Heart right ventricle (tissue), 16 donors: ENCODE results near the gene KRT86. TPM values are rescaled to one million over a fixed set of nuclear protein-coding genes. Genes with fewer than 3 reads are reported as not detected.

ENCODE experiments used
- ATAC-seq, 8 donors: fragments of 200-7000 bp; cut with Tn5 transposase; one replicate each; pipeline ENCODE4 v1.9.1; 2020; ENCODE audit warnings: mild to moderate bottlenecking in 8 of 8, moderate library complexity in 8 of 8, moderate number of reproducible peaks in 1 of 8
- DNase-seq, 2 donors: peaks; one replicate each; pipeline ENCODE4 v3.0.0-alpha.2; 2020
- H3K27ac ChIP-seq, 10 donors: fragments of 200-600 bp; sonication (generic) in 2 of 10; one replicate each; pipeline versions ENCODE4 v1.5.0 to v1.8.0; 2020 to 2022; ENCODE audit warnings: mild to moderate bottlenecking in 3 of 10
- H3K27me3 ChIP-seq, 7 donors: fragments of 200-600 bp; one replicate each; pipeline ENCODE4 v1.8.0; 2021 to 2022; ENCODE audit warnings: mild to moderate bottlenecking in 2 of 7
- H3K36me3 ChIP-seq, 9 donors: fragments of 200-600 bp; sonication (generic) in 1 of 9; one replicate each; pipeline versions ENCODE4 v1.5.0 to v1.8.0; 2020 to 2022; ENCODE audit warnings: mild to moderate bottlenecking in 2 of 9
- H3K4me1 ChIP-seq, 9 donors: fragments of 200-600 bp; sonication (generic) in 1 of 9; one replicate each; pipeline versions ENCODE4 v1.5.0 to v1.8.0; 2020 to 2022; ENCODE audit warnings: mild to moderate bottlenecking in 4 of 9
- H3K4me3 ChIP-seq, 10 donors: fragments of 200-600 bp; sonication (generic) in 2 of 10; one replicate each; pipeline versions ENCODE4 v1.5.0 to v1.8.0; 2020 to 2022; ENCODE audit warnings: mild to moderate bottlenecking in 7 of 10, moderate library complexity in 2 of 10
- H3K9me3 ChIP-seq, 11 donors: fragments of 200-600 bp in 10 of 11; sonication (generic) in 2 of 11; one replicate each; pipeline versions ENCODE4 v1.5.0 to v1.8.0; 2013 to 2022; ENCODE audit warnings: mild to moderate bottlenecking in 2 of 11, control low read depth in 1 of 11, moderate library complexity in 1 of 11
- WGBS, 2 donors: extraction: QIAGEN DNeasy Blood & Tissue Kit; methylation state at CpG; one replicate each; pipeline ENCODE4 v1.1.7; 2013; ENCODE audit warnings: inconsistent platforms in 1 of 2; 5-methylcytosine and 5-hydroxymethylcytosine counted together
- intact Hi-C, 10 donors: fragments of 100-400 bp; cut with DNase I; formaldehyde crosslinking; loops; one replicate each; pipeline versions ENCODE4 v1.11.1 to v1.14.2; 2022
- polyA plus RNA-seq, 2 donors: library from polyadenylated mRNA; stranded (reverse); fragments of 200-250 nt; gene quantifications; one replicate each; pipeline ENCODE4 v1.2.3, GENCODE V29; 2013
- total RNA-seq, 10 donors: library from RNA; stranded (reverse); fragmentation: NEBNext Ultra II Directional in 3 of 10; extraction: Animal tissue kit (Norgen Biotek cat#: 25700) in 3 of 10; gene quantifications; one replicate each; pipeline versions ENCODE4 v1.2.1 to v1.2.4, GENCODE V29; 2021 to 2023
- TF ChIP-seq, protein P1 (sequence below), 9 donors: fragments of 200-600 bp; sonication (generic) in 2 of 9; IDR thresholded peaks; one replicate each; pipeline versions ENCODE4 v1.5.0 to v1.8.0; 2021 to 2022; ENCODE audit warnings: antibody characterized with exemption in 9 of 9, mild to moderate bottlenecking in 5 of 9, moderate library complexity in 1 of 9
- donor health status: Arrhythmogenic right ventricular cardiomyopathy.
- donor health status: ischemic (EF 13 %, LVEDD 7.1; RV severe dilation, severe dysfunction).
- donor health status: healthy with polysubstance abuse.
- donor health status: DM: no; HTN: yes; CAD: no.
- donor health status: DM: no; HTN: no; CAD: no.
- donor health status: ischemic (EF 25% LVEDD 6.9; RV normal size, moderate dysfunction).
- donor health status: ischemic (EF 25% LVEDD 5.7; RV mildly dilated, moderate dysfunction).
- donor health status: healthy.
- donor health status: DM: yes; HTN: yes; CAD: no.
- donor health status: Ischemic cardiomyopathy.
- donor health status: ischemic (EF 35%, LVEDD 5.7; RV mildly dilated, moderate dysfunction).
- donor health status: nonischemic (EF 11% LVEDD 7.7; RV severe dilation, severe dysfunction).
- donor health status: DM: yes; HTN: yes; CAD: no.
- donor health status: PGD.
- donor health status: ischemic (EF 29% LVEDD 5.4; RV normal size, mild dysfunction).
- donor health status: nonischemic (EF 23%, LVEDD 6.1; RV moderate dilation, normal function).

The KRT86 gene
- total and polyA plus RNA-seq, 12 donors = 0.01 to 0.19 TPM; not detected in 10

DNA sequence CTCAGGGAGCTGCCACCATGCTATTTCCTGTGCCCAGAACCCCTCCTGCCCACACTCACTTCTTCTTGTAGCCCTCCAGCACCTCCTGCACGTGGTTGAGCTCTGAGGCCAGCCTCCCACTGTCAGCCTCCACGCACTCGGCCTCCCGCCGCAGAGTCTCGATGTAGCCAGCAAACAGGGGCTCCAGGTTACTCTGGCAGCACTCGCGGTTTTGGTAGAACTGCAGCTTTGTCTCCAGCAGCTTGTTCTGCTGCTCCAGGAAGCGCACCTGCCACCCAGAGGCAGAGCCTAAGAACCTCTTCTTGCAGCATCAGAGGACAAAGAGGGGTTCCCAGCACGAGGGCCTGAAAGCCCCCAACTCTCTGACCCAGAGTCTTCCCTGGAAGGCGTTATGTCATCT, 44.7 kb downstream of the KRT86 start:
- ATAC-seq = no peak
- Histone ChIP-seq H3K4me3 (no peak overlapping the region), H3K36me3 (no peaks in the 10 kb centered on the region), H3K27me3 (peaks cover 14 to 77% (median 45%) of the 10 kb centered on the region in 7 donors), H3K27ac (no peak overlapping the region), H3K9me3 (no peaks in the 10 kb centered on the region), H3K4me1 (no peaks in the 10 kb centered on the region)
- TF ChIP-seq, protein P1, sequence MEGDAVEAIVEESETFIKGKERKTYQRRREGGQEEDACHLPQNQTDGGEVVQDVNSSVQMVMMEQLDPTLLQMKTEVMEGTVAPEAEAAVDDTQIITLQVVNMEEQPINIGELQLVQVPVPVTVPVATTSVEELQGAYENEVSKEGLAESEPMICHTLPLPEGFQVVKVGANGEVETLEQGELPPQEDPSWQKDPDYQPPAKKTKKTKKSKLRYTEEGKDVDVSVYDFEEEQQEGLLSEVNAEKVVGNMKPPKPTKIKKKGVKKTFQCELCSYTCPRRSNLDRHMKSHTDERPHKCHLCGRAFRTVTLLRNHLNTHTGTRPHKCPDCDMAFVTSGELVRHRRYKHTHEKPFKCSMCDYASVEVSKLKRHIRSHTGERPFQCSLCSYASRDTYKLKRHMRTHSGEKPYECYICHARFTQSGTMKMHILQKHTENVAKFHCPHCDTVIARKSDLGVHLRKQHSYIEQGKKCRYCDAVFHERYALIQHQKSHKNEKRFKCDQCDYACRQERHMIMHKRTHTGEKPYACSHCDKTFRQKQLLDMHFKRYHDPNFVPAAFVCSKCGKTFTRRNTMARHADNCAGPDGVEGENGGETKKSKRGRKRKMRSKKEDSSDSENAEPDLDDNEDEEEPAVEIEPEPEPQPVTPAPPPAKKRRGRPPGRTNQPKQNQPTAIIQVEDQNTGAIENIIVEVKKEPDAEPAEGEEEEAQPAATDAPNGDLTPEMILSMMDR (IDR thresholded peaks at IDR 0.05) = no peak
- intact Hi-C loops = no loop called here
- DNase-seq = no peak
- 67 to 71% methylated on average over 11 of the region's 11 CpGs for whole genome bisulfite sequencing, 2 donors

DNA sequence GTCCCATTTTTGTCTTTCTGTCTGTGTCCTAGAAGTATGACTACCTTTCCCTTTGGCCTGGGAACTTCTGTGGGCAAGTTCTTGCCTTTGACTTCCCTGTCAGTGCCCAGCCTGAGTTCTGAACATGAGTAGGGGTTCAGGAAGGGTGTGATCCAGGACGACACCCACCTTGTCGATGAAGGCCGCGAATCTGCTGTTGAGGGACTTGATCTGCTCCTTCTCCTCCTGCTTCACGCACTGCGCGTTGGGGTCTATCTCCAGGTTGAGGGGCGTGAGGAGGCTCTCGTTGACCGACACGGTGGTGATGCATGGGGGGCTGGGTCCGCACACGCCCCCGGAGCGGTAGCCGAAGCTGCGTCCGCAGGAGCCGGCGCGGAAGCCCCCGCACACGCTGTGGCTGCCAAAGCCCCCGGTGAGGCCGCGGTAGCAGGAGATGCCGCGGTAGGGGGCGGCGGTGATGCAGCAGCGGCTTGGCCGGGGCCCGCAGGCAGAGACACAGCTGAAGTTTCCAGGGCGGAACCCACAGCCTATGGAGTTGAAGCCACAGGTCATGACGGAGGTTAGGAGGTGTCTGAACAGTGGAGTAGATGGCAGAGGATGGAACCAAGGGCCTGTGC, 46.4 kb downstream of the KRT86 start, which contains the start of gene KRT83:
Gene KRT83 (minus strand): TSS at position 615 of the 617 bp plus-strand sequence. CDS start 63 bp downstream, at position 552.
- WGBS, 2 donors = 56% methylated on average over 35 of the region's 35 CpGs
- Histone ChIP-seq H3K36me3 (no peaks in the 10 kb centered on the region), H3K27me3 (peaks cover 14 to 68% (median 46%) of the 10 kb centered on the region in 7 donors), H3K4me1 (no peaks in the 10 kb centered on the region), H3K9me3 (no peaks in the 10 kb centered on the region), H3K27ac (no peak within 1 kb of the TSS), H3K4me3 (no peak within 1 kb of the TSS)
- DNase-seq (no peak), ATAC-seq (no peak)
- intact Hi-C loops = loop anchor here in 2 of 10 donors (5.0 to 10.0 kb wide), 2 partner anchors 99 to 166 kb away; no protein-coding TSS in a partner anchor
- TF ChIP-seq, protein P1 (IDR thresholded peaks at IDR 0.05) = no peak

DNA sequence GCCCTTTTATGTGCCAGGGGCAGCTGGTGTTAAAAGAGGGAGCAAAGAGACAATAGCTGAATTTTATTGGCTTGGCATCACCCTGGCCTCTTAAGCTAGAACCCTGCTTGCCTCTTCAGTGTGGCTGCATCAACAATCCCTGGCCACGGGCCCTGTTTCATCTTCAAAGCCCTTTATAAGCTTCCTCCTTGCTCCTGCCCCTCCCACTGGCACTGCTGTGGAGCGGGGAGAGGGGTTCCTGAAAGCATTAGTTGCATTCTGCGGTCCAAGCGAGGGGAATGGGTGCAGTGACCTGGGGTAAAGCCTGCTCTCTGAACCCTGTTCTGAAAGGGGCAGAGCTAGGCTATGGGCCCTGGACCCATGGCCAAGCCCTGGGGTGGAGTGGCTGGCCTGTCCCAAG, 47.0 kb downstream of the KRT86 start:
- Histone ChIP-seq H3K4me3 (no peak overlapping the region), H3K4me1 (no peaks in the 10 kb centered on the region), H3K27ac (no peak overlapping the region), H3K9me3 (no peaks in the 10 kb centered on the region), H3K36me3 (no peaks in the 10 kb centered on the region), H3K27me3 (peaks cover 14 to 68% (median 46%) of the 10 kb centered on the region in 7 donors)
- no peak for ATAC-seq
- intact Hi-C loops = loop anchor here in 2 of 10 donors (5.0 to 10.0 kb wide), 2 partner anchors 99 to 167 kb away; no protein-coding TSS in a partner anchor
- TF ChIP-seq, protein P1 (IDR thresholded peaks at IDR 0.05) = no peak
- no peak for DNase-seq
- WGBS, 2 donors = 69 to 74% methylated on average over 4 of the region's 4 CpGs

DNA sequence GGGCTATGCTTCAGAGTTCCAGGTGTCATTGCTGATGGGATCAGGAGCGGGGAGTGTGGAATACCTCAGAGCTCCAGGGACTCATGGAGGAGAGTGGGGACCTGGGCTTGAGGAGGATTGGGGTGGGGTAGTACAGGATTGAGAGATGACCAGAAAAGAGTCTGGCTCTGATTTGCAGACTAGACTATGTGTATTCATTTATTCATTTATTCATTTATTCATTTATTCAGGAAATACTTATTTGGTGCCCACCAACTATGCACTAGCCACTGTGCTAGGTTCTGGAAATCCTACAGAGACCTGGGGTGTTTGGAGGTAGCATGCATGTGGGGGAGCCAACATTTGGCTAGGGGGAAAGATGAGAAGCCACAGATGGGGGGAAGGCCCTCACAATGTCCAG, 47.6 kb downstream of the KRT86 start:
- H3K27ac ChIP-seq = no peak overlapping the region
- intact Hi-C loops = loop anchor here in 2 of 10 donors (5.0 to 10.0 kb wide), 2 partner anchors 100 to 167 kb away; no protein-coding TSS in a partner anchor
- H3K9me3 ChIP-seq = no peaks in the 10 kb centered on the region
- TF ChIP-seq, protein P1 (IDR thresholded peaks at IDR 0.05) = no peak
- H3K4me1 ChIP-seq = no peaks in the 10 kb centered on the region
- 96 to 98% methylated on average over 1 of the region's 1 CpG for WGBS, 2 donors
- ATAC-seq = no peak
- H3K27me3 ChIP-seq = peaks cover 14 to 62% (median 46%) of the 10 kb centered on the region in 7 donors
- no peak overlapping the region for H3K4me3 ChIP-seq
- DNase-seq = no peak
- no peaks in the 10 kb centered on the region for H3K36me3 ChIP-seq
